ENCODE data around the gene CACNA1F.

GRCh38 chrX:49226946-49227345 lies 6.2 kb downstream of the CACNA1F start:
- no peak for TF ChIP-seq POLR2A (IDR thresholded peaks at IDR 0.05)
- TF ChIP-seq CTCF (IDR thresholded peaks at IDR 0.05) = no peak

Measured in thyroid gland (tissue), 4 donors.